ENCODE data around the gene NUDT8.
A peak's percentile ranks its signal among the peaks of the same experiment; 100 is the strongest.
"Not testable (repeated sequence)": the region's sequence is repeated elsewhere in the genome, so short reads cannot be mapped to it uniquely, and the experiment has no call there.

NUDT8 gene, protein sequence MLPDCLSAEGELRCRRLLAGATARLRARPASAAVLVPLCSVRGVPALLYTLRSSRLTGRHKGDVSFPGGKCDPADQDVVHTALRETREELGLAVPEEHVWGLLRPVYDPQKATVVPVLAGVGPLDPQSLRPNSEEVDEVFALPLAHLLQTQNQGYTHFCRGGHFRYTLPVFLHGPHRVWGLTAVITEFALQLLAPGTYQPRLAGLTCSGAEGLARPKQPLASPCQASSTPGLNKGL

DNA sequence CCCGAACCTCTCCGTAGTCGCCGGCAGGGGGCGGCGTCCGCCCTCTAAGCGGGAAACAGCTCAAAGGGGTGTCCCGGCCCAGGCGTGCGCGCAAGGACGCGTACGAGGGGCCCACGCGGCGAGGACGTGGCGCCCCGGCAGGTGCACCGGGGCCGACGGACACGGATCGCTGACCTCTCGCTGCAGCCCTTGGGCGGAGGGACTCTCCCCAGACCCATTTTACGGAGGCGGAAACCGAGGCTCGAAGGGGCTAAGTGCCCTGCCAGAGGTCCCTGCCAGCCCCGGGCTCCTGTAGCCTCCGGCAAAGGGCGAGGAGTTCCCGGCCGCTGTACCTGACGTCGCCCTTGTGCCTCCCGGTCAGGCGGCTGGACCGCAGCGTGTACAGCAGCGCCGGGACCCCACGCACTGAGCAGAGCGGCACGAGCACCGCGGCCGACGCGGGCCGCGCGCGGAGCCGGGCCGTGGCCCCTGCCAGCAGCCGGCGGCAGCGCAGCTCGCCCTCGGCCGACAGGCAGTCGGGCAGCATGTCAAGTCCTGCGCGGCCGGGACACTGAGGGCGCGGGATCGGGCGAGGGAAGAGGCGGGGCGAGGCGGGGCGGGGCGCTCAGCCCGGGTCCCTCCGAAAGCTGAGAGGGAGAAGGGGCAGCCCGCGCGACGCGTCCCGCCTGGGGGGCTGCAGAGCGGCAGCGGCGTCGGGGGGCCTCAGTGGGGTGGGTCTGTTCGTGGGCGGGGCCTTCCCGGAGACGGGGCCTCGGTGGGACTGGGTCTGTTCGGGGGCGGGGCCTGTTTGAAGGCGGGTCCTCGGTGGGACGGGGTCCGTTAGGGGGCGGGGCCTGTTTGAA, at the start of gene NUDT8:
NUDT8 (minus strand) TSS at position 552 of the 842 bp plus-strand sequence; CDS start at position 526, 26 bp downstream.
- DNase-seq = peak; percentile 82

DNA sequence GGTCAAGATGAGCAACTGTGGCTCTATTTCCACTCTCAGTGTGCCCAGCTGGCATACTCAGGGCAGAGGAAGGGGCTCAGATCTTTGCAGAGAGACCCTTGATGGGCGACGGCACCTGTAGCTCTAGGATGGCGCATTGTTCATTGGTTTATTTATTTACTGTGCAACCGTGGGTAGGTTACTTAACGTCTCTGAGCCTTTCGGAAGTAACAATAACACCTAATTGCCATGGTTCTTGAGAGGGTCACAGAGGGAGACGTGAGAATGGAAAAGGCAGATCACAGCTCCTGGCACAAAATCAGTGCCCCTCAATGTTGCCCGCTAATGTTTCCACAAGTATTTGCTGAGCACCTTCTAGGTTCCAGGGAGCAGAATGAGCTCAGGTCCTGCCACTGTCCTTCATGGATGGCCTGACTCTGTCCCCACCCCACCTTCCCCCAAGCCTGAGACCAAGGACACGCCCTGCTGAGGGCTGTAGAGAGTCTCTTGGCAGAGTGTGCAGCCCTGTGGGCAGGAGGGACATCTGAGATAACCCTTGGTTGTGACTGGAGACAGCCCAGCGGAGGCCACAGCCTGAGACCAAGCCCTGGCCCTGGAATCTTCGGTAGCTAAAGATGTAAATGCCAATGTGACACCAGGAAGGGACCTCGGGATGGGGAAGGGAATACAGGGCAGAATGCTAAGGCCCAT, 45.5 kb upstream of the NUDT8 start:
- DNase-seq = no peak

DNA sequence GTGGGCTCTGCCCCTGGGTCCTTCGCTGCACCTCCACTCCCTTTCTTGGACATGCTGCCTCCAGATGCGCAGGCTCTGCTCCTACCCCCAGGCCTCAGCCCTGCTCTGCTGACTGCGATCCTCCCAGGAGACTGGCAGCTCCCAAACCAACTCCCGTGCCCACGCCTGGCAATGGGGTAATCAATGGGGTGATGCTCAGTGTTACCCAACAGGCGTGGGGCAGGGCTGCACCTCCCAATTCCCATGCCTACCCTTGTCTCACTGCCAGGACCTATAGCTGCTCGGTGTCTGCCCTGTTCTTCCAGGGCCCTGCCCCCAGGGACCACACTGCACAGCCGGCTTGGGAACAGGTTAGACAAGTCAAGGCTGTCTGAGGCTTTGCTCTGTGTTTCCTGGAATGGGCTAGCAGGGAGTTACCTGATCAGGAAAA, 44.7 kb upstream of the NUDT8 start, which contains the start of gene ALDH3B2:
ALDH3B2 (minus strand) TSS at position 182 of the 430 bp plus-strand sequence. CDS start 7,688 bp downstream, outside the sequence.
- no peak for DNase-seq

DNA sequence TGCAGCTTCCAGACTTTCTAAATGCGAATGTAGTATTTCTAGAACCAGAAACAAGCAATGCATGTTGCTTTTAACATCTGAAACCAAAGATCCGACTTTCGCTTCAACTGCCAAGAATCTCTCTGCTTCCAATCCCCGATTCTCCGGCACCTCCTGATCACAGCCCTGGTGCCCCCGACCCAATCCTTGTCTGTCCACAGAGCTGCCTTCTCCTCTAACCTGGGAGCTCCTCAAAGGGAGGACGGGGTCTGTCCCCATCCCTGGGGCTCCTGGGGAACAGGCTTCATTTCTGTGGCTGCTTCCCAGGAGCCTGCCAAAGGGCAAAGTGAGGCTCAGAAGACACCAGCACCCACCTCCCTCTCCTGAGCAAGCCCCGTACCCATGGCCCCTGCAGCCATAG, 44.2 kb upstream of the NUDT8 start:
- DNase-seq = no peak

DNA sequence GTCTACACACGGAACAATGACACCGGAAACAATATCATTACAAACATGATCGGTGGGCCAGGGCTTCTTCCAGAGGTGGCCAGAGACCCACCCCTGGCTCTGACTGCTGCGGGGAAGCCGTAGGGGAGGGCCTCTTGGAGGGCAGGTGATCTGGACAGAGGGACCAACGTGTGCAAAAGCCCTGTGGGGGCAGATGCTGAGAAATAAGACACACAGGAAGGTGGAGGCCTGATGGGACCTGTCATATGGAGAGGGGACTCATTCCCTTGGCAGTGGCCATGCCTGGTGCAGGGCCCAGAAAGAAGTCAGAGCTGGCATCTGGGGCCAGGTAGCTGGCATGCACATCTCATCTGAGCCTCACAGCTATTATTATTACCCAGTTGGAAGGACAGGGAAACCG, 43.6 kb upstream of the NUDT8 start:
- no peak for DNase-seq

DNA sequence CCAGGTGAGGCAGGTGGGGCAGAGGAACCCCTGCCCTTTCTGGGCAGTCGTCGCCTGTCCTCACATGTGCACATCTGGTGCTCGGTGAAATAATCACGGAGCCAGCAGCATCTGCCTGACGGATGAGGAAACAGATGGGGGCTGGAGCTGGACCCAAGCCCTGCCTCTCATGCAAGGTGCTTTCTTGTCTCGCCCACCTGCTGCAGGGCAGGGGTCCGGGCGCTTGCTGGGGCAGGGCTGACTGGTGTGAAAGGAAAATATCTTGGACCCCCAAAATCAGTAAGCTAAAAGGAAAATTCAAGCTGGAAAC, 41.4 kb upstream of the NUDT8 start:
- no peak for DNase-seq

DNA sequence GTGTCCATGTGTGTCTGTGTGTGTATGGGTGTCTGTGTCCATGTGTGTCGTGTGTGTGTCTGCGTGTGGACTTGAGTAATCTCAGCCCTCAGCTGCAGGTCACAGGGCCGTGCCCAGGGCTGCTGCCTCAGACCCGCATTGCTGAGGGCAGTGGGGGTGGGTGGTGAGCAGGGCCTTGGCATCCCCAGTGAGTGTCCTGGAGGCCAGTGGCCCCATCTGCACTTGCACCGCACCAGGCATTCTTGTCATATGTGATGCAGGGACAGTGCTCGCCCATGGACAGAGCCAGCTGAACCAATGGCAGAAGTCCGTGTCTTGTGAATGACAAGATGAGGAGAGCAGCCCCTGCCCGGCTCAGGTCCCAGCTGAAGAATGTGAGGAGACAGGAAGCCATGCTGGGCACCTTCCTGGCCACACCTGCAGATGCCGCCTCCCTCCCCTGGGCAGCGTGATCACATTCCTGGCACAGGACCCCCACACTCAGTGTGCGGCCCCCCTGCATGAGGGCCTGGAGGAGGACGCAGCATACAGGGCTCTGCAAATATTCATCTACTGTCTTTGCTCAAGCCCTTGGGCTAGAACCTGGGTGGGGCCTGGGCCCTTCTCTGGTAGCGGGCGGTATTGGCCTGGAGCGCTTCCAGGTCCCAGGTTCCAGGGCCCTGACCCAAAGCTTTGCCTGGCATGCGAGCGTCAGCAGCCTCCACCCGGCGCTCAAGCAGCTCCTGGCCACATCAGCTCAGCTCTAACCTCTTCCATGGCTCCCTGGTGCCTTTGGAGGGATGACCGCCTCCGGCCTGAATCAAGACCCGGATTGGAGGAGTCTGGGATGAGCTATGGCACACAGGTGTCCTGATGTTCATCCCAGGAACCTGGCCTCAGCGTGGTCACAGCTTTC, 40.8 kb upstream of the NUDT8 start:
- DNase-seq = no peak

DNA sequence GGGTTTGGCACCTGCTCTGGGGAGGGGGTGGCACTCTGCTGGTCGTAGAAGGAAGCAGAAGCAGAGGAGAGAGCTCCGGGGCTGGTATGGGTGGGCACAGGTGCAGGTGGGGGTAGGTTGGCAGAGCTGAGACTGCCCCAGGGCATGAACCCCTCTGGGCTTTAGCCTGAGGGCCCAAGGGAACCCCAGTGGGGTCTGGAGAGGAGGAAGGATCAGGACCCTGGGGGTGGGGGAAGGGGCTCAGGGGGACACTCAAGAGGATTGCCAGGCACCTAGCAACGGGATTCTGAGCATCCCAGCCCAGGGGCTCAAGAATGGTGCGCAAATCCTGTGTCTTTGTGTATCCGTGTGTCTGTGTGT, 38.4 kb upstream of the NUDT8 start:
- DNase-seq = no peak

DNA sequence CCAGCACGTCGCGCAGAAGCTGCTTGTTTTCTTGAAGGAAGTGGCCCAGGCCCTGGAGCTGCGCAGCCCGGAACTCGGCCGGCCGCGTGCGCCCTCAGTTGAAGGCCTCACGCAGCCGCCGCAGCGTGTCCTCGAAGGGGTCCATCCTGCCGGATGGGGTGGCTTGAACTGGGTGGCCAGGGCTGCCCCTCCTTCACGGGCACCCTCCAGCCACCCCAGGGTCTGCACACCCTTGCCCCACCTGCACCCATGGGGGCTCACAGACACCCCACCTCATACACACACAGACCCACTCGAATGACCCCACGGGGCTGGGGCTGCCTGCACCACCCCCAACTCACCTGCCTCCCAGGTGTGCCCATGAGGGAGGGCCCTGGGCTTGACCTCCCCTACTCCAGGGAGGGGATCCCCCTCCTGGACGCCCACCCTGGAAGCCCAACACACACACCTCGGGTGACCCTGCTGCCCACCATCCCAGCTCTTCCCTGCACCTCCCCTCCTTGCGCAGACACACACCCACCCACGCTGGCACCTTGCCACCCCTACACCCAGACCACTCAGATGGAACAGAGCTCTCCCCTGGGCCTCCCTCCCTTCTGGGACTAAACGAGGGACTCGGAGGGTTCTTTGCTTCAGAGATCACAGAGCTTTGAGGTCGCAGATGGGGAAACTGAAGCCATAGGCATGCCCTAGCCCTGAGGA, 37.9 kb upstream of the NUDT8 start:
- no peak for DNase-seq

DNA sequence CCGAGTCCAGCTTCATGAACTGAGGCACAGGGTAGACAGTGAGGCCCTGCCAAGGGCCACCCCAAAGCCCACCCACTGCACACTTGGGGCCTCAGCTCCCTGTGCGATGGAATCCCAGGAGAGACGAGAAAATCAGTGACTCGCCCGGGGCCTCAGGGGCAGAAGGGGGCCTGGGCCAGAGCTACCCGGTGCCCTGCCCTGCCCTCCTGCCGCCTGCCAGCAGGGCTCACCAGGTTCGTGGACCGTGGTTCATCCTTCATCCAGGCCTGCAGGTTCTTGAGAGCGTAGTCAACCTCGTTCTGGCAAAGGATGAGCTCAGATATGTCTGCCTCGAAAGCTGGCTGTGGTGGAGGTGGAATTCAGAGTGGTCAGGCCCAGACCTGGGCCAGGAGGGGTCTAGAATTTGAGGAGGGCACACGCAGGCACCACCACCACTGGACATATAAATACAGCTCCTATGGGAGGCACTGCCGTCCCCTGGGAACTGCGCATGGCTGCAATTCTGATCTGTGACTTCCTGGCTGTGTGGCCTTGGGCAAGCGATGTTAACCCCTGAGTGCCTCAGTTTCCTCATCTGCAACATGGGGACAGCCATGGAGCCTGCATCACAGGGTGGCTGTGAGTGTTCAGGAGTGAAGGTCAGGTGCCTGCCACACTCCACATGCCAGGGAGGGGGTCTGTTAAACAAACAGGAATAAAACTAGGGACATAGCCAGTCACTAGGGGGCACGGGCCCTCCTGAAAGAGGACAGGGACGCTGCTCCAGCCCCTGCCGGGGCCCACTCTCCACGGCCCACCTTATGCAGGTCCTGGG, 37.1 kb upstream of the NUDT8 start:
- no peak for DNase-seq

DNA sequence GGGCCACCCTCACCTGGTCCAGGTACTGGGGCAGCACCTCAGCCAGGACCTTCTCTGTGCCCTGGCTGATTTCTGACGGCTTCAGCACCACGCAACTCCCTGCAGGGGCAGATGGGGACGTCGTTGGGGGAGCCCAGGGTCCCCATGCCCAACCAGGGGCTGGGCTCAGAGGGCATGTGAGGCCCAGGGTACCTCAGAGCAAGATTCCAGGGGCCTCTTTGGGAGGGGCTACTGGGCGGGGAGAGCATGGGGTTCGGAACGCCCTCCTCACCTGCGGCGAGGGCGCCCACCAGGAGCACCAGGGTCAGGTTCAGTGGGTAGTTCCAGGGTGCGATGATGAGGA, 36.5 kb upstream of the NUDT8 start:
- no peak for DNase-seq

DNA sequence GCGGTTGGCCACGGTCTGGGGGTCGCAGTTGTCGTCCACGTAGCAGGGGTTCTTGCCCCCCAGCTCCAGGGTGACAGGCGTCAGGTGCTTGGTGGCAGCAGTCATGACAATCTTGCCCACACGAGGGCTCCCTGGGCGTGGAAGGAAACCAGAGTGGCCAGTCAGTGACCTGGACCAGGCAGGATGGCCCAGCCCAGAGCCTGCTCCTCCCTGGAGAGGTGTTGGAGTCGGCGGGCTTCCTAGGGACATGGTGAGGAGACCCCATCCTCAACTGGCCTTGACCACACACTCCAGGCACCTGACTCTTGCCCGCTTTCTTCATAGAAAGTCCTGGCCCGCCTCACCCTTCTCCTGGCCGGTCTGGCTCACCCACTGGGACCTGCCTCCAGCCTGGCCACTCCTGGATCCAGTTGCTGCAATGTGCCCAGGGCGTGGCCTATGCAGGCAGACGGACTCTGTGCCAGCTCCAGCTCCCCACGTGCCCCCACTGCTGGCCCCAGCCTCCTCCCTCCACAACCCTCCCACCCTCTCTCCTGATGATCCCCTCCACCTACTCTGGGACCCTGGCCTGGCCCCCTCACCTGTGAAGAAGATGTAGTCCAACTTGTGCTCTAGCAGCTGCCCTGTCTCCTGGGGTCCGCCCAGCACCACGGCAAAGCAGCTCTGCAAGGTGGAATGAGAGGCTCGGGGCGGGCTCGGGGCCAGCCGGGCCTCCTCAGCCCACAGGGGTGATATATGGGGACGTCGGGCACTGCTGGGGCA, 36.0 kb upstream of the NUDT8 start:
- DNase-seq = no peak

DNA sequence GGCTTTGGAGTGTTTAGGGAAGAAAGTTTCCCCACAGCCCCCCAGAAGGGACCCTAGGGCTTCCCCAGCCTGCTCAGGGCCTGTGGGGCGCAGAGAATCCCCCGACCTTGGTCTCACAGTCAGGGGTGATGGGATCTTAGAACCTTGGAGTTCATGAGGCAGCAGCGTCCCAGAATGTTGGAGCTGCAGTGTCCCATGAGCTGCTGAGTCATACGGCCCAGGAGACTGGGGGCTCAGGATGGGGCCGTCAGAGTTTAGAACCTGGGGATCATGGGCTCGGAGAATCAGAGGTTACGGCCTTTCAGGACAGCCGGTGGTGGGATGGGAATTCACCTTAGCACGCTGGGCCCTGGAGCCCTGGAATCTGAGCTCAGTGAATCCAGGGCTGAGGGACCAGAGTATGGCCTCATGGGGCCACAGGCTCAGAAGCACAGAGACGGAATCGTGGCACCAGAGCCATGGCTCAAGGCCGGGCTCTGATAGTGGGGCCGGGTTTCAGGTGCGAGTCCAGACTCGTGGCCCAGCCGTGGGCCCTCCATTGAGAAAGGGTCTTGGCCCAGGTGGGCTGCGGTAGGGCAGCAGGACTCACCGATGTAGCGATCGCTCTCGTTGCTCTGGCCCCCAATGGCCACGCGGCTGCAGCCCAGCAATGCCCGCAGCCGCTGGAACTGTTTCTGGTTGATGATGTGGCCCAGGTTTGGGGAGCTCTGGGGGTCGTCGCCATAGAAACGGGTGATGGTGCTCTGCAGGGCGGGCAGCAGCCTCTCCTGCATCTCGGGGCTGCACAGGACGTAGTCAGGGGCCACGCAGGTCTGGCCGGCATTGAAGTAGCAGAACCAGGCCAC, 35.2 kb upstream of the NUDT8 start:
- DNase-seq = no peak

DNA sequence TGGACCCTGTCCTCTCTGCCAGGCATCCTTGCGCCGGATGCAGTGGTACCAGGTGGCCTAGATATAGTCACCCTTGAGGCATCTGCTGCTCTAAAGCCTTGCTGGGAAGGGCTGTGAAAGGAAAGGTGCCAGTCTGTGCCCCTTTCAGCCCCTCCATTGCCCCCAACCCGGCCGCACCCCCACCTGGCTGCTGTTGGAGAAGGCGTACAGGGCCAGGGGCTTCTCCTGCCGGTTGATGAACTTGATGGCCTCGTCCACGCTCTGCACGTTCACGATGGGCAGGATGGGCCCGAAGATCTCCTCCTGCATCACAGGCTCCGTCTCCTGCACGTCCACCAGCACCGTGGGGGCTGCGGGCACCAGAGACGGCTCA, 34.5 kb upstream of the NUDT8 start:
- no peak for DNase-seq

DNA sequence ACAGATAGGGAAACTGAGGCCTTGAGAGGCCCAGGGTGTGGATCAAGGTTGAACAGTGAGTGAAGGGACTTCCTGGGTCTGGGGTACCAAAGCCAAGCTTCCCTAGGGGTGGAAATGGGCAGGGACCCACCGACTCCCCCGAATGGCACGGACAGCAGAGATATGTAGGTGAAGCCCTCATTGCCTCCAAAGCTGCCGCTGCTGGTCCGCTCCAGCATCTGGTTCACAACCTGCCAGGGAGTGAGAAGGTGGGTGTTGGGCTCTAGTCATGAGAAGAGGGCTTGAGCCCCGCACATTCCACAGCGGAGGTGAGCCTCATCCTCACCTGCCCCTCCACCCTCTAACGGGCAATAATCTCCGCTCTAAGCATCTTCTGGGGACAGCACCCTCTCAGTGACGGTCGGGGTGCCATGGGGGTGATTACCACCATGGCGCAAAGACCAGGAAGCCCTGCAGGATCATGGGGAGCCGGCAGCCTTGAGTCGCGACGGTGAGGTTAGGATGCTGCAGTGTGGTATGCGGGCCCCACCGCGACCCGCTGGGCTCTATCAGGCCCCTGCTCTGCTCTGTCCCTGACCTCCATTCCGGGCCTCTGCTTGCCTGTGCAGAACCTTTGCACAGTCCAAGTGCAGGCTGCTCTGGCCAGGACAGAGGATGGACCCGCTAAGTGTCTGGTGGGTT, 33.9 kb upstream of the NUDT8 start:
- DNase-seq = no peak

DNA sequence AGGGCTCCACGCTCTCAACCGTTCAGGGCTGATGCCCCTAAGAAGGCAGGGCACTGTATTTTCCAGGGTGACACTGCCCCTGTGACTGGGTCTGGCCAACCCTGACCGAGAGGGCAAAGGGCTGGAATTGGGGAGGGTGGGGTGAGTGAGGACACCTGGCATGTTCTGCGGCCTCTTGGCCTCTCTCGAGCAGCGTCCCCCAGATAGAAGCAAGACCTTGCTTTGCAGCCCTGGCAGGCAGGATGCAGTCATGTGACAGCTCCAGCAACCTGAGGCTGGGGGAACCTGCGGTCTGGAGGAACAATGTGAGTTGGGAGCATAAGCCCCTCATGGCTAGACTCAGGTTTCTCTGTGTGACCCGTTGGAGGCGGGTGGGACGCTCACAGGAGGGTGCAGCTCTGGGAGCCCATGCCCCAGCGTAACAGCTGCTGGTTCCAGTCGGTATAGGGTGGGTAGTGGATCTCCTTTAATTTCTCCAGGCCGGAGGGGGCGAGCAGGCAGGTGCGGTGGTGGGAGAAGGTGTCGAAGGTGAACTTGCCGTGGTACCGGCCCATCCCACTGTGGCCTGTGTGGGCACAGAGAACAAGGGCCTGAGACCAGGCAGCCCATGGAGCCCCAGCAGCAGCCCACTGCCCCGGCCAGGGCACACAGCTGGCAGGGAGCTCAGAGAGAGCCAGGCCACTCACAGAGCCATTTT, 33.2 kb upstream of the NUDT8 start:
- no peak for DNase-seq

DNA sequence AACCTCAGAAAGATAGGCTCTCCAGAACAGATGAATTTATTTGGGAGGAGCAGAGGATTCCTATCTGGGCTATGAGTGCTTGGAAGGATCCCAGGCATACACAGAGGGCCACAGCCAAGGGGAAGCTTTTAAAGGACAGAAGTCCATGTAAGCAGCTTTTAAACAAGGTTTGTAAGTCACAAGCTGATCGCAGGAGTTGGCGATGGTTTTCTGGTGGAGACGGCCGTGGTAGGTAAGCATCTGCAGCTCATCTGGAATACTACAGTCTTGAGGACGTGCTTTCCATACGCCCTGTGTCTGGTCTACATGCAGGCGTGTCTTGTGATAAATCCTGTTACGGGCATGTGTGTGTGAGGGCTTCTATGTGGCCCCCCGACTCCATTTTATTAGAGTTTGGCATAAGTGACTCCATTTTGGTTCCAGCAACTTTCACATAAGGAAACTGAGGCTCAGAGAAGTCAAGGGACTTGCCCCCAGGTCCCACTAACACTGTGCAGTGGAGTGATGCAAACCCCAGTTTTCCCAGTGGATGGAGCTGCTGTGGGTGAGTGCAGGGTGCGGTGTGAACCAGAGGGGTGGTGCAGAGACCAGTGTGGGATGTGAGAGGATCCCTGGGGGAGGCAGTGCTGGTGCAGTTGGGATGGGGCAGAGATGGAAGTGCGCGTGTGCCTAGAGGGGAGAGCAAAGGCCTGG, 32.6 kb upstream of the NUDT8 start:
- no peak for DNase-seq

DNA sequence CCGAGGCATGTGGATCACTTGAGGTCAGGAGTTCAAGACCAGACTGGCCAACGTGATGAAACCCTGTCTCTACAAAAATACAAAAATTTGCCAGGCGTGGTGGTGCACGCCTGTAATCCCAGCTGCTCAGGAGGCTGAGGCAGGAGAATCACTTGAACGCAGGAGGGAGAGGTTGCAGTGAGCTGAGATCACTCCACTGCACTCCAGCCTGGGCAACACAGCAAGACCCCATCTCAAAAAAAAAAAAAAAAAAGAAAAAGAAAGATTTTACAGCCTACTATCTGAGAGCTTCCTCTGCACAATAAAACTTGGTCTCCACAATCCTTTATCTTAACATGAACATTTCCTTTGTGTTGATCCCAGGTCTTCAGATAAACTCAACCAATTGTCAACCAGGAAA, 31.0 kb upstream of the NUDT8 start:
- DNase-seq = not testable (repeated sequence)

Measured in activated effector memory CD4-positive, alpha-beta T cell treated with Interleukin-2 at 50 U/mL for 16 hours (primary cell).